Prostate gland (tissue), 2 donors: ENCODE data around the gene CD59. TPM values are rescaled to one million over a fixed set of nuclear protein-coding genes. Genes with fewer than 3 reads are reported as not detected.

Experiments
- DNase-seq: peaks from one replicate; pipeline ENCODE4 v3.0.0-alpha.2; 2019; ENCODE audit warnings: low spot score
- H3K27ac ChIP-seq, 2 donors: fragments of 200-600 bp; sonication (generic); 2 replicates each; pipeline ENCODE4 v1.5.1; 2017 to 2019
- H3K27me3 ChIP-seq: fragments of 200-600 bp; sonication (generic); replicated peaks from 2 replicates; pipeline ENCODE4 v1.5.1; 2019; ENCODE audit not compliant: insufficient read depth
- H3K36me3 ChIP-seq, 2 donors: fragments of 200-600 bp; sonication (generic); 1 replicate in 1 of 2; 2 replicates in 1 of 2; pipeline versions ENCODE4 v1.5.1 to v1.8.1; 2017 to 2019
- H3K4me1 ChIP-seq: fragments of 200-600 bp; sonication (generic); replicated peaks from 2 replicates; pipeline ENCODE4 v1.5.1; 2019
- H3K4me3 ChIP-seq, 2 donors: fragments of 200-600 bp; sonication (generic); 2 replicates each; pipeline ENCODE4 v1.5.1; 2017 to 2019
- H3K9me3 ChIP-seq: fragments of 200-600 bp; sonication (generic); 2 replicates; pipeline ENCODE4 v1.5.1; 2017
- CTCF ChIP-seq, 4 experiments: fragments of 200-600 bp in 2 of 4; fragments of 450-650 bp in 2 of 4; sonication (generic) in 2 of 4; IDR thresholded peaks; 1 replicate in 3 of 4; 2 replicates in 1 of 4; pipeline ENCODE4 v1.5.1; 2016 to 2019; ENCODE audit warnings: antibody characterized with exemption in 4 of 4, mild to moderate bottlenecking in 2 of 4, moderate library complexity in 2 of 4
- POLR2A ChIP-seq: fragments of 450-650 bp; IDR thresholded peaks from one replicate; pipeline ENCODE4 v1.6.1; 2016; ENCODE audit warnings: antibody characterized with exemption, mild to moderate bottlenecking
- POLR2AphosphoS5 ChIP-seq: sonication (generic); formaldehyde crosslinking; IDR thresholded peaks from one replicate; pipeline ENCODE4 v1.6.1; 2017; ENCODE audit warnings: antibody characterized with exemption
- WGBS: methylation state at CpG from one replicate; pipeline ENCODE4 v1.1.5; 2018; 5-methylcytosine and 5-hydroxymethylcytosine counted together
- intact Hi-C: fragments of 100-400 bp; cut with DNase I; formaldehyde crosslinking; loops from one replicate; pipeline ENCODE4 v1.14.2; 2022
- total RNA-seq, 2 donors: library from RNA; depleted of rRNA; stranded (reverse); fragments of >200 nt; gene quantifications; one replicate each; pipeline ENCODE4 v1.1.0, GENCODE V29; 2016

CD59 gene
- total RNA-seq, 2 donors from 2014 or later = 205 to 274 TPM

DNA sequence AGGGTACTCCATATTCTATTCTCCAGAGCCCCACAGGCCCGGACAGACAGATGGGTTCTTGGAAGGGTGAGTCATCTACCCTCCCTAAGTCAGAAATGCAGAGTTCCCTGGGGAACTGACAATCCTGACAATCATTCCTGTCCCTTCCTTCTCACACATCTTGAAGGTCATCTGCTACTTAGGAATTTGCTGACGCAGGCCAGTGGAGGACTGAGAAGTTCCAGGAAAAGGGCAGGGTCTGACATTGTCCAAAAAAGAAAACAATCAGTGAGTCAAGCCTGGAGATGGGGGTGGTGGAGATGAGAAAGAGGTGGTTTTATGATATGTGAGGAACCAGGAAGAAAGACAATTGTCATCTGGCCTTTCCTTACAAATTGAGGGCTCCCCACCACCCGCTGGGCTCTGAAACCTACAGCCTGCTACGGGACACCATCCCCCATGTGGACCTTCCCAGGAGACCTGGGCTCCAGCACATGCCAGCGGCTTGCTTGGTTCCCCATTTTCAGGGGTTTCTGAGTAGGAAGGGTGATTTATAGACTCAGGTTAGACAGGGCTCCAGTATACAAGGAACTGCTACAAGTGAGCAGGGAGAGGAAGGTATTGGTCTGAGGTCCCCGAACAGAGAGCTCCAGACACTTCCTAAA, 12.9 kb downstream of the CD59 start:
- Histone ChIP-seq H3K4me1 (peaks cover 5% of the 10 kb centered on the region), H3K9me3 (no peaks in the 10 kb centered on the region), H3K27me3 (no peaks in the 10 kb centered on the region), H3K36me3 (no peaks in the 10 kb centered on the region), H3K4me3 (no peak overlapping the region), H3K27ac (peak overlapping the region in 1 of 2 donors; percentile 52)
- TF ChIP-seq POLR2A (no peak), POLR2AphosphoS5 (peak; percentile 18)
- WGBS = 77% methylated on average over 6 of the region's 6 CpGs
- intact Hi-C loops = no loop called here
- DNase-seq = no peak

DNA sequence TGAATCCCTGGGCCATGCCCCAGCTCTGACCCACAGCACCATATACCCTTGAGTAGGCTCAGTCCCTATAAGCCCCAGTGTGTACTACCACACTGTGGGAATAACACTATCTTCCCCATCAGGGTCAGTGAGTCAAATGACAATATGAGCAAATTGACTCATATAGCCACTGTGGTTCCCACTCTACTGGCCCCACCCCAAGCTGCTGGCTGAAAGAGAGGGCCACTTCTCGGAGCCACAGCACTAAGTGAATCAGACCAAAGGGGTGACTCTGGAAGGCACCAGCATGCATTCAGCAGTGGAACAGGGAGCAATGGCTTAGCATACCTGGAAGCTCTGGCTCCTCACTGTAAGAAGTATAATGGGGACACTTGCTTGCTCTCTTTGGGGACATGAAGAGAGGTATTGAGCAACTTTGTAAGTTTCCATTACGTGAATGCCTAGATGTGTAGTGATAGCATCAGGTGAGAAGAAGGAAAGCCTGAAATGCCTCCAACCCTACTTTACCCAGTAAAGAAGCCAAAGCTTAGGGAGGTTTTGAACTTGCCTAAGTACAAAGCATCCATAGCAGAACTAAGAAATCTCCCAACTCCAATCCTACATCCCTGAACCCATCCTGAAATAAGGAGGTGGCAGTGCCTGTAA, 13.5 kb downstream of the CD59 start:
- Histone ChIP-seq H3K27me3 (no peaks in the 10 kb centered on the region), H3K27ac (peak overlapping the region in 1 of 2 donors; percentile 4), H3K36me3 (no peaks in the 10 kb centered on the region), H3K9me3 (no peaks in the 10 kb centered on the region), H3K4me1 (peaks cover 5% of the 10 kb centered on the region), H3K4me3 (no peak overlapping the region)
- DNase-seq = no peak
- WGBS = 63% methylated on average over 2 of the region's 2 CpGs
- intact Hi-C loops = no loop called here
- TF ChIP-seq POLR2AphosphoS5 (no peak), CTCF (IDR thresholded peaks at IDR 0.05) (no peak), POLR2A (peak; percentile 16)

DNA sequence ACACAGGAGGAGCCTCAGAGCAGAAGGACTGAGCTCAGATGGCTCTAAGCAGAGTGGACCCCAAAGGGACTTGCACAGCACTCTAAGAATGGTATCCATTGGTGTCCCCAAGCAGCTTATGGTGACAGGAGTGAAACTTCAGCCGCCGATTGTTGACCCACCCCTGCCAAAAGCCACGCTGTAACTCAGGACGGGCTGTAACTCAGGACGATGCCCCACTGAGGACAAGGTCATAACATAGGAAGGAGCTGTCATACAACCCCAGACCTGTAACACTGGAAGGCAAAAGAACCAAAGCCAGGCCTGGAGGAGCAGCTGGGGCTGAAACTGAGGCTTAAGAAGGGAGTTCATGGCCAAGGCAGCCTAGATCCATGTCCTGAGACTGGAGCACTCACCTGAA, 14.2 kb downstream of the CD59 start:
- 80% methylated on average over 5 of the region's 5 CpGs for WGBS
- no peaks in the 10 kb centered on the region for H3K9me3 ChIP-seq
- H3K27me3 ChIP-seq = no peaks in the 10 kb centered on the region
- intact Hi-C loops = no loop called here
- no peak for DNase-seq
- H3K36me3 ChIP-seq = no peaks in the 10 kb centered on the region
- TF ChIP-seq POLR2A (no peak), POLR2AphosphoS5 (no peak), CTCF (IDR thresholded peaks at IDR 0.05) (no peak)
- H3K4me3 ChIP-seq = no peak overlapping the region
- peak overlapping the region; percentile 4 to 8 for H3K27ac ChIP-seq
- H3K4me1 ChIP-seq = peaks cover 5% of the 10 kb centered on the region

DNA sequence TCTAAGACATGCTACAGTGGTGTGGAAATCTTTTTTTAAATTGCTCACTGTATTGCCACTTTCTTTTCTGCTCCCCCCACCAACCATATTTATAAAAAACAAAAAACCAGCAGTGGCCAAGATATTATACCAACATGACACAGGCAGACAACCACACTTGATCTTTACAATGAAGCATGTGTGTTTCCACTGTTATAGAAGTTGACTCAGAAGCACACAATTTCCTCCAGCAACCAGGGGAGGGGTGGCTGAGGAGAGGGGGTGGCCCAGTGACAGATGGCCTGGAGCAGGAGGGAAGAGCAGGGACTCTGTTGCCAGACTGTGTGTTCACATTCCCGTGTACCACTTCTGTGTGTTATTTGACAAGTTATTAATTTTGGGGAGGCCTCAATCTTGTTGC, 14.8 kb downstream of the CD59 start:
- Histone ChIP-seq H3K27me3 (no peaks in the 10 kb centered on the region), H3K36me3 (no peaks in the 10 kb centered on the region), H3K9me3 (no peaks in the 10 kb centered on the region), H3K4me3 (no peak overlapping the region), H3K4me1 (peaks cover 5% of the 10 kb centered on the region), H3K27ac (peak overlapping the region; percentile 4 to 8)
- intact Hi-C loops = no loop called here
- TF ChIP-seq CTCF (IDR thresholded peaks at IDR 0.05) = no peak
- no peak for TF ChIP-seq POLR2AphosphoS5
- no peak for TF ChIP-seq POLR2A
- 6% methylated on average over 1 of the region's 1 CpG for WGBS
- DNase-seq = no peak

- H3K4me1 ChIP-seq = peaks cover 5% of the 10 kb centered on the region
Observed at GRCh38 chr11:33719587-33719986, 16.6 kb downstream of the CD59 start.

DNA sequence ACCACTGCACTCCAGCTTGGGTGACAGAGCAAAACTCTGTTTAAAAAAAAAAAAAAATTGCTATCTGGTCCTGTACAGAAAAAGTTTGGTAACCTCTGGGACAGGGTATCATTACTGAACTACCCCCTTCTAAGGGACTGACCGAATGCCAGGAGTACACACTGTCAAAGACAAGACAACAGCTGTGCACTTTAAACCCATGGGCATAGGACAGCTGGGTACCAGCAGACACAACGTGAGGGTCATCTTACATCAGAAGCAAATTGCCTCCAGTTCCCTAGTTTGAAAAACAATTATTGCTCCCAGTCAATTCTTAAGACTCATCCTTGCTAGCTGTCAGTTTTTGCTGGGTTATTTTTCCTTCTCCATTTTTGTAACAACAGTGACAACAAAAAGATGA, 17.8 kb downstream of the CD59 start:
- TF ChIP-seq POLR2AphosphoS5 = no peak
- TF ChIP-seq POLR2A = no peak
- TF ChIP-seq CTCF (IDR thresholded peaks at IDR 0.05) = no peak
- H3K4me1 ChIP-seq = no peaks in the 10 kb centered on the region
- no peak for DNase-seq
- no peaks in the 10 kb centered on the region for H3K36me3 ChIP-seq
- WGBS = 67% methylated on average over 2 of the region's 2 CpGs
- no peaks in the 10 kb centered on the region for H3K27me3 ChIP-seq
- H3K27ac ChIP-seq = no peak overlapping the region
- H3K4me3 ChIP-seq = no peak overlapping the region
- intact Hi-C loops = no loop called here
- H3K9me3 ChIP-seq = no peaks in the 10 kb centered on the region

More at GRCh38 chr11:33719587-33719986, 16.6 kb downstream of the CD59 start:
- Histone ChIP-seq H3K9me3 (no peaks in the 10 kb centered on the region), H3K4me3 (no peak overlapping the region), H3K27ac (no peak overlapping the region), H3K36me3 (no peaks in the 10 kb centered on the region), H3K27me3 (no peaks in the 10 kb centered on the region)
- intact Hi-C loops = no loop called here
- 74% methylated on average over 5 of the region's 5 CpGs for WGBS
- TF ChIP-seq POLR2A = no peak
- DNase-seq = no peak
